Hippocampal formation (tissue), 2 donors: ENCODE results near the gene NTSR2.
"Not testable (repeated sequence)": the region's sequence is repeated elsewhere in the genome, so short reads cannot be mapped to it uniquely, and the experiment has no call there.

ENCODE experiments used
- DNase-seq, 2 donors: peaks; one replicate each; lab custom pipeline; 2025; lab: John Stamatoyannopoulos, UW

The NTSR2 gene

GRCh38 chr2:11679486-11680181 lies 9.6 kb upstream of the NTSR2 start:
- DNase-seq: no peak

GRCh38 chr2:11679016-11679415 lies 9.0 kb upstream of the NTSR2 start:
- no peak for DNase-seq

GRCh38 chr2:11678306-11678960 lies 8.4 kb upstream of the NTSR2 start:
- DNase-seq: no peak

- DNase-seq: peak in 1 of 2 donors; percentile 16
Observed at GRCh38 chr2:11677136-11678055, 7.4 kb upstream of the NTSR2 start.

- no peak for DNase-seq
Observed at GRCh38 chr2:11676640-11677039, 6.6 kb upstream of the NTSR2 start.

GRCh38 chr2:11675423-11676112 lies 5.6 kb upstream of the NTSR2 start:
- DNase-seq: no peak

- no peak for DNase-seq
Observed at GRCh38 chr2:11674983-11675382, 5.0 kb upstream of the NTSR2 start.

- no peak for DNase-seq
Observed at GRCh38 chr2:11672407-11672806, 2.4 kb upstream of the NTSR2 start.

GRCh38 chr2:11667866-11668637 lies 1.9 kb downstream of the NTSR2 start:
- DNase-seq: no peak

- DNase-seq: no peak
Observed at GRCh38 chr2:11667194-11667593, 2.8 kb downstream of the NTSR2 start.

- DNase-seq: no peak
Observed at GRCh38 chr2:11665510-11666362, 4.3 kb downstream of the NTSR2 start.

GRCh38 chr2:11665028-11665427 lies 5.0 kb downstream of the NTSR2 start:
- DNase-seq: no peak

- DNase-seq: no peak
Observed at GRCh38 chr2:11663427-11663826, 6.6 kb downstream of the NTSR2 start.

GRCh38 chr2:11662882-11663281 lies 7.1 kb downstream of the NTSR2 start:
- no peak for DNase-seq

- no peak for DNase-seq
Observed at GRCh38 chr2:11661891-11662435, 8.0 kb downstream of the NTSR2 start.

- DNase-seq: not testable (repeated sequence)
Observed at GRCh38 chr2:11660396-11660795, 9.6 kb downstream of the NTSR2 start.

GRCh38 chr2:11659851-11660250 lies 10.1 kb downstream of the NTSR2 start:
- no peak for DNase-seq

- no peak for DNase-seq
Observed at GRCh38 chr2:11659115-11659475, 10.9 kb downstream of the NTSR2 start.

GRCh38 chr2:11658208-11659114 lies 11.5 kb downstream of the NTSR2 start:
- DNase-seq: no peak
